ENCODE results near the gene CITED4. TPM values are rescaled to one million over a fixed set of nuclear protein-coding genes. Genes with fewer than 3 reads are reported as not detected.

CITED4 gene
- total RNA-seq, 1 experiment from 2014 or later: 9.5 TPM

GRCh38 chr1:40842691-40843090 is 19.5 kb downstream of the CITED4 start:
- no peaks in the 10 kb centered on the region for H3K27me3 ChIP-seq (ENCODE audit: insufficient read depth, low read length)
- H3K23me2 ChIP-seq (ENCODE audit: insufficient read length, low read depth, low read length, poor library complexity, severe bottlenecking): no peaks in the 10 kb centered on the region
- no peak overlapping the region for H4K5ac ChIP-seq (ENCODE audit: insufficient read length, low read depth, low read length)
- H3K79me1 ChIP-seq (ENCODE audit: insufficient read depth, low read depth, low read length, poor library complexity, severe bottlenecking): no peaks in the 10 kb centered on the region
- no peak overlapping the region for H2BK12ac ChIP-seq (ENCODE audit: insufficient read length, low read depth, low read length)
- no peak for DNase-seq
- no peak overlapping the region for H3K4ac ChIP-seq (ENCODE audit: low read depth, low read length)
- no peak overlapping the region for H2BK5ac ChIP-seq (ENCODE audit: insufficient read length, low read length)
- Mint-ChIP-seq H3K27me3 (ENCODE audit: low read depth) (peaks cover 15% of the 10 kb centered on the region), H3K27ac (no peak overlapping the region), H3K9me3 (peaks cover 4 to 5% of the 10 kb centered on the region in 2 experiments; a peak in 4 of 5 replicates), H3K36me3 (ENCODE audit: insufficient read depth in 1 of 3, low read depth in 3 of 3) (no peaks in the 10 kb centered on the region; a peak in 2 of 7 replicates), H3K4me1 (peaks cover 4 to 8% of the 10 kb centered on the region in 2 experiments), H3K4me3 (no peak overlapping the region)
- H3K4me1 ChIP-seq (ENCODE audit: insufficient read depth, low read length): no peaks in the 10 kb centered on the region
- H3K9me3 ChIP-seq (ENCODE audit: control insufficient read depth, low read depth, low read length): no peaks in the 10 kb centered on the region
- no peak for TF ChIP-seq CTCF (conservative IDR thresholded peaks at IDR 0.05)
- H2AFZ ChIP-seq (ENCODE audit: low read length): no peak overlapping the region
- no peak overlapping the region for H3K18ac ChIP-seq (ENCODE audit: insufficient read length, low read depth, low read length)
- no peak overlapping the region for H3K56ac ChIP-seq (ENCODE audit: insufficient read length, low read depth, low read length)
- no peak overlapping the region for H2BK120ac ChIP-seq (ENCODE audit: low read depth, low read length, poor library complexity, severe bottlenecking)
- WGBS (ENCODE audit: extremely low coverage, insufficient read length, low lambda C conversion rate): no CpG with 5 or more reads among the region's 3 CpGs
- H4K20me1 ChIP-seq (ENCODE audit: control insufficient read depth, insufficient read depth, insufficient read length): no peaks in the 10 kb centered on the region
- H3K14ac ChIP-seq (ENCODE audit: insufficient read depth, low read length): no peak overlapping the region
- H3K4me2 ChIP-seq (ENCODE audit: insufficient read depth, insufficient read length, low read length): no peak overlapping the region
- H2BK15ac ChIP-seq (ENCODE audit: low read depth, low read length): no peak overlapping the region
- no peak overlapping the region for H3K23ac ChIP-seq (ENCODE audit: insufficient read length, low read depth, low read length)
- no peak overlapping the region for H3K9ac ChIP-seq (ENCODE audit: extremely low read depth, insufficient read length, low read length)
- no peak overlapping the region for H4K91ac ChIP-seq (ENCODE audit: insufficient read length, low read depth, low read length)
- no peak overlapping the region for H2BK20ac ChIP-seq (ENCODE audit: low read depth, low read length, poor library complexity, severe bottlenecking)
- H2AK5ac ChIP-seq (ENCODE audit: insufficient read length, low read length): no peak overlapping the region
- no peaks in the 10 kb centered on the region for H3K79me2 ChIP-seq (ENCODE audit: insufficient read depth, low read length)
- H4K8ac ChIP-seq (replicated peaks; ENCODE audit: insufficient read length, low read depth, low read length): no peak overlapping the region
- H3K27ac ChIP-seq (ENCODE audit: insufficient read length, low read depth, low read length): no peak overlapping the region
- H3T11ph ChIP-seq (ENCODE audit: low read length): no peak overlapping the region

Data from H9 (cell line).